BJ (cell line): Measurements from ENCODE around the gene AAMP. TPM values are rescaled to one million over a fixed set of nuclear protein-coding genes. Genes with fewer than 3 reads are reported as not detected.

ENCODE experiments used
- CTCF ChIA-PET: fragments of 350-600 bp; formaldehyde crosslinking; extraction: SDS; loops from one replicate; lab custom pipeline; 2021; ENCODE audit warnings: antibody characterized with exemption, inconsistent platforms; lab: Yijun Ruan, JAX
- POLR2A ChIA-PET: fragments of 300-600 bp; sonication (Branson Sonifier 250); formaldehyde crosslinking; extraction: SDS; loops from one replicate; lab custom pipeline; 2021; ENCODE audit warnings: antibody characterized with exemption; lab: Charles Lee
- DNase-seq: peaks from one replicate; pipeline ENCODE4 v3.0.0-alpha.2; 2011; ENCODE audit warnings: low read depth
- H3K27me3 ChIP-seq: 2 replicates; pipeline ENCODE4 v1.6.0; 2011; ENCODE audit warnings: low read length; ENCODE audit not compliant: control insufficient read depth, insufficient read depth
- H3K36me3 ChIP-seq: 2 replicates; pipeline ENCODE4 v1.5.1; 2011; ENCODE audit warnings: low read length; ENCODE audit not compliant: control insufficient read depth, insufficient read depth
- H3K4me3 ChIP-seq: 2 replicates; pipeline ENCODE4 v1.5.1; 2011; ENCODE audit warnings: low read depth, mild to moderate bottlenecking, control low read depth, low read length
- CTCF ChIP-seq: IDR thresholded peaks from 2 replicates; pipeline ENCODE4 v1.5.1; 2011; ENCODE audit warnings: low read depth, mild to moderate bottlenecking, control low read depth, inconsistent platforms, low read length, moderate library complexity; ENCODE audit not compliant: insufficient read depth
- polyA plus RNA-seq: library from polyadenylated mRNA; depleted of rRNA; stranded (reverse); fragments of >200 nt; gene quantifications from 2 replicates; pipeline ENCODE4 v1.2.3, GENCODE V29; 2011; rRNA removed

Gene AAMP
- polyA plus RNA-seq, 1 experiment = 84.9 TPM

GRCh38 chr2:218216674-218217359 lies 53.1 kb downstream of the AAMP start, which contains the start of gene ARPC2:
ARPC2 (plus strand) TSS chr2:218217189; CDS start chr2:218217471, 282 bp downstream.
- POLR2A ChIA-PET = interaction anchor here (0.6 kb wide), 1 partner anchor 1473 kb away, joined by 3 read pairs; no protein-coding TSS in a partner anchor
- no peak for TF ChIP-seq CTCF
- Histone ChIP-seq H3K36me3 (no peaks in the 10 kb centered on the region), H3K4me3 (peak within 1 kb of the TSS; percentile 98), H3K27me3 (no peaks in the 10 kb centered on the region; the same call in 1 of the 2 replicates)
- DNase-seq = peak; percentile 66
- CTCF ChIA-PET = interaction anchor here (0.6 to 0.7 kb wide), 2 partner anchors 12 to 55 kb away, joined by 3 read pairs; no protein-coding TSS in a partner anchor

GRCh38 chr2:218216336-218216673 lies 53.6 kb downstream of the AAMP start:
- ChIA-PET POLR2A (interaction anchor here (0.6 kb wide), 1 partner anchor 1474 kb away, joined by 3 read pairs; no protein-coding TSS in a partner anchor), CTCF (interaction anchor here (0.6 kb wide), 1 partner anchor 55 kb away, joined by 3 read pairs; no protein-coding TSS in a partner anchor)
- no peak for DNase-seq
- Histone ChIP-seq H3K36me3 (no peaks in the 10 kb centered on the region), H3K27me3 (no peaks in the 10 kb centered on the region; the same call in 1 of the 2 replicates), H3K4me3 (peak overlapping the region; percentile 98)
- no peak for TF ChIP-seq CTCF

Other genes with a start within 250 kb of the AAMP start
- not detected in 2 replicates for gene RUFY4, start 200.9 kb downstream of the AAMP start, polyA plus RNA-seq
- not detected in 2 replicates for gene CXCR2, start 144.1 kb downstream of the AAMP start, polyA plus RNA-seq
- gene CXCR1, start 103.2 kb downstream of the AAMP start, polyA plus RNA-seq = not detected in 2 replicates
- gene ARPC2, start 52.9 kb downstream of the AAMP start, polyA plus RNA-seq = 699 and 831 TPM in 2 replicates
- gene GPBAR1, start 9.1 kb downstream of the AAMP start, polyA plus RNA-seq = 0.04 TPM in 1 of 2 replicates, not detected in the other
- 44.5 and 54.5 TPM in 2 replicates for gene PNKD, start 382 bp upstream of the AAMP start, polyA plus RNA-seq
- gene TMBIM1, start 22.4 kb upstream of the AAMP start, polyA plus RNA-seq = 116 and 206 TPM in 2 replicates
- not detected in 2 replicates for gene CATIP, start 86.7 kb upstream of the AAMP start, polyA plus RNA-seq
- gene SLC11A1, start 112.1 kb upstream of the AAMP start, polyA plus RNA-seq = 0.05 and 0.23 TPM in 2 replicates
- gene CTDSP1, start 129.7 kb upstream of the AAMP start, polyA plus RNA-seq = 104 and 166 TPM in 2 replicates
- not detected in 2 replicates for gene VIL1, start 149.0 kb upstream of the AAMP start, polyA plus RNA-seq